GM11168 (cell line): Measurements from ENCODE around the gene MRPL51.

Source experiments
- in situ Hi-C: fragments of 300-500 bp; cut with MboI; formaldehyde crosslinking; loops from one replicate; pipeline ENCODE4 v1.12.0; 2022; ENCODE audit warnings: low sequenced_read_pairs; ENCODE audit not compliant: unreplicated experiment

Gene MRPL51

DNA sequence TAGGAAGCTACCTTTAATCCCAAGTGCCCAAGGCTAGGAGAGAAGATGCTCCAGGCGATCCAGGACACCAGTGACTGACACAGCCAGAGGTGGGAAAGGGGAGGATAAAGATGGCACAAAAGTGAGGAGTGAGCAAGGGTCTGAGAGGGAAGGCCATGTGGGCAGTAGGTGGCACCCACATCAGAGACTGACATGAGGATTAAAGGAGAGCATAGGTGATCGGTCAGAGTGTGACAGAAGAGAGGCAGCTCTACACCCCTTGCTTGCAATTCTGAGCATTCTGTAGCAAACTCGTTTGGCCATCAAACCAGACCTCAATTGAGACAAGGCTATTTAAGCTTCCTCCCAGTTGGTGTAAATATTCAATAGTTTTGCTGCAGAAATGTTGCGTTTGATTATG lies 49.0 kb downstream of the MRPL51 start:
- in situ Hi-C loops, result no loop called here

DNA sequence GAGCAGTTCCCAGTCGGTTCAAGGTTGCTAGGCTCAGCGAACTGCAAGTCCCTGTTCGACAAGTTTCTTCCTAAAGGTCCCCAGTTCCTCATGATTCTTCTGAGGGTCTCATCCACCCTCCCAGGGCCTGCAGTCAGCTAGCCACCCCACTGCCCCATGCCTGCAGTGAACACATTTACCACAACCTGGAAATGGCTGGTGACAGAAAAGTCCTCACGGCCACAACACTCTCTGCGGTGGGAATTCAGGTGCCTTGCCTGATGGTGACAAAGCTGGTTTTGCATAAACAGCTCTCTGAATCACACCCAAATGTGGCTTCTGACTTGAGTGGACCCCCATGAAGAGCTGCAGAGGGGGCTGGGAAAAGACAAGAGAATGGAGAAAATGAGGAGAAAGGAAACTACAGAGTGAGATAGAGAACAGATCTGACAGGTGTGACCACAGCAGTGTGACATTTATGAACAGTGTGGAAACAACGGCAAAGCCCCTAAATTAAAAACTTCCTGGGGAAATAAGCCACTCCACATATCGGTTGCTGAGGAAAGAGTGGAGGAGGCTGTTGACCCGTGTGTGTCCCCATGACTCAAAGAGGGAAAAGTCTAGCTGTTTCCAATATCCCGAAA lies 49.6 kb downstream of the MRPL51 start:
- in situ Hi-C loops, result no loop called here

DNA sequence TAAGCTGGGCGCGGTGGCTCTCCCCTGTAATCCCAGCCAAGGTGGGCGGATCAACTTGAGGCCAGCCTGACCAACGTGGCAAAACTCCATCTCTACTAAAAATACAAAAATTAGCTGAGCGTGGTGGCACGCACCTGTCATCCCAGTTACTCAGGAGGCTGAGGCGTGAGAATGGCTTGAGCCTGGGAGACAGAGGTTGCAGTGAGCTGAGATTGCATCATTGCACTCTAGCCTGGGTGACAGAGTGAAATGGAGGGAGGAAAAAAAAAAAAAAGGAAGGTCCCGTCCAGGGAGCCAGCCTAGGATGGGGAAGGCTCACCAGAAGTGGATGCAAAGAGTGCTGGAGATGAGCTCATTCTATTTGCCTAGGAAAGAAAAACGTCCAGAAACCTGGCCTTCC lies 50.2 kb downstream of the MRPL51 start:
- in situ Hi-C loops, result no loop called here
